Measurements from ENCODE around the gene FAF2.

FAF2 gene

GRCh38 chr5:176444742-176445141 is 3.4 kb upstream of the FAF2 start:
- H3K36me3 ChIP-seq (ENCODE audit: control insufficient read depth, insufficient read depth, low read length), result no peaks in the 10 kb centered on the region
- H3K9me3 ChIP-seq (ENCODE audit: control insufficient read depth, insufficient read depth, low read length), result no peaks in the 10 kb centered on the region
- peaks cover 6% of the 10 kb centered on the region for H3K4me1 ChIP-seq (ENCODE audit: control insufficient read depth, insufficient read depth, low read length)
- H3K9ac ChIP-seq (ENCODE audit: low read depth, low read length), result no peak overlapping the region
- no peaks in the 10 kb centered on the region for H3K27me3 ChIP-seq (ENCODE audit: control insufficient read depth, insufficient read depth, low read length)
- no peak overlapping the region for H3K4me3 ChIP-seq (ENCODE audit: low read depth, low read length)

GRCh38 chr5:176446028-176446665 is 2.0 kb upstream of the FAF2 start:
- Histone ChIP-seq H3K36me3 (ENCODE audit: control insufficient read depth, insufficient read depth, low read length) (no peaks in the 10 kb centered on the region), H3K4me3 (ENCODE audit: low read depth, low read length) (no peak overlapping the region), H3K9me3 (ENCODE audit: control insufficient read depth, insufficient read depth, low read length) (no peaks in the 10 kb centered on the region), H3K27me3 (ENCODE audit: control insufficient read depth, insufficient read depth, low read length) (no peaks in the 10 kb centered on the region), H3K9ac (ENCODE audit: low read depth, low read length) (no peak overlapping the region), H3K4me1 (ENCODE audit: control insufficient read depth, insufficient read depth, low read length) (peaks cover 6% of the 10 kb centered on the region)

GRCh38 chr5:176446884-176447590 is 1.1 kb upstream of the FAF2 start:
- H3K9ac ChIP-seq (ENCODE audit: low read depth, low read length), result peak overlapping the region; percentile 94
- H3K9me3 ChIP-seq (ENCODE audit: control insufficient read depth, insufficient read depth, low read length), result no peaks in the 10 kb centered on the region
- H3K27me3 ChIP-seq (ENCODE audit: control insufficient read depth, insufficient read depth, low read length), result no peaks in the 10 kb centered on the region
- peaks cover 5% of the 10 kb centered on the region for H3K4me1 ChIP-seq (ENCODE audit: control insufficient read depth, insufficient read depth, low read length)
- H3K36me3 ChIP-seq (ENCODE audit: control insufficient read depth, insufficient read depth, low read length), result no peaks in the 10 kb centered on the region
- H3K4me3 ChIP-seq (ENCODE audit: low read depth, low read length), result peak overlapping the region; percentile 94

GRCh38 chr5:176447591-176447977 is 601 bp upstream of the FAF2 start:
- Histone ChIP-seq H3K4me1 (ENCODE audit: control insufficient read depth, insufficient read depth, low read length) (peaks cover 3% of the 10 kb centered on the region), H3K27me3 (ENCODE audit: control insufficient read depth, insufficient read depth, low read length) (no peaks in the 10 kb centered on the region), H3K36me3 (ENCODE audit: control insufficient read depth, insufficient read depth, low read length) (no peaks in the 10 kb centered on the region), H3K9ac (ENCODE audit: low read depth, low read length) (peak overlapping the region; percentile 94), H3K4me3 (ENCODE audit: low read depth, low read length) (peak overlapping the region; percentile 94), H3K9me3 (ENCODE audit: control insufficient read depth, insufficient read depth, low read length) (no peaks in the 10 kb centered on the region)

GRCh38 chr5:176450077-176450476 is 1.9 kb downstream of the FAF2 start:
- no peak overlapping the region for H3K9ac ChIP-seq (ENCODE audit: low read depth, low read length)
- H3K9me3 ChIP-seq (ENCODE audit: control insufficient read depth, insufficient read depth, low read length), result no peaks in the 10 kb centered on the region
- H3K4me1 ChIP-seq (ENCODE audit: control insufficient read depth, insufficient read depth, low read length), result peaks cover 3% of the 10 kb centered on the region
- H3K4me3 ChIP-seq (ENCODE audit: low read depth, low read length), result no peak overlapping the region
- no peaks in the 10 kb centered on the region for H3K27me3 ChIP-seq (ENCODE audit: control insufficient read depth, insufficient read depth, low read length)
- no peaks in the 10 kb centered on the region for H3K36me3 ChIP-seq (ENCODE audit: control insufficient read depth, insufficient read depth, low read length)

- Histone ChIP-seq H3K36me3 (ENCODE audit: control insufficient read depth, insufficient read depth, low read length) (no peaks in the 10 kb centered on the region), H3K4me1 (ENCODE audit: control insufficient read depth, insufficient read depth, low read length) (no peaks in the 10 kb centered on the region), H3K27me3 (ENCODE audit: control insufficient read depth, insufficient read depth, low read length) (no peaks in the 10 kb centered on the region), H3K9ac (ENCODE audit: low read depth, low read length) (no peak overlapping the region), H3K9me3 (ENCODE audit: control insufficient read depth, insufficient read depth, low read length) (no peaks in the 10 kb centered on the region), H3K4me3 (ENCODE audit: low read depth, low read length) (no peak overlapping the region)
These were observed 6.7 kb downstream of the FAF2 start for GRCh38 chr5:176454724-176455394.

GRCh38 chr5:176458904-176459561 is 10.8 kb downstream of the FAF2 start:
- Histone ChIP-seq H3K9ac (ENCODE audit: low read depth, low read length) (no peak overlapping the region), H3K9me3 (ENCODE audit: control insufficient read depth, insufficient read depth, low read length) (no peaks in the 10 kb centered on the region), H3K4me3 (ENCODE audit: low read depth, low read length) (no peak overlapping the region), H3K36me3 (ENCODE audit: control insufficient read depth, insufficient read depth, low read length) (no peaks in the 10 kb centered on the region), H3K4me1 (ENCODE audit: control insufficient read depth, insufficient read depth, low read length) (no peaks in the 10 kb centered on the region), H3K27me3 (ENCODE audit: control insufficient read depth, insufficient read depth, low read length) (no peaks in the 10 kb centered on the region)

- Histone ChIP-seq H3K4me3 (ENCODE audit: low read depth, low read length) (no peak overlapping the region), H3K9me3 (ENCODE audit: control insufficient read depth, insufficient read depth, low read length) (no peaks in the 10 kb centered on the region), H3K27me3 (ENCODE audit: control insufficient read depth, insufficient read depth, low read length) (no peaks in the 10 kb centered on the region), H3K4me1 (ENCODE audit: control insufficient read depth, insufficient read depth, low read length) (no peaks in the 10 kb centered on the region), H3K9ac (ENCODE audit: low read depth, low read length) (no peak overlapping the region), H3K36me3 (ENCODE audit: control insufficient read depth, insufficient read depth, low read length) (no peaks in the 10 kb centered on the region)
These were observed 13.2 kb downstream of the FAF2 start for GRCh38 chr5:176461349-176461748.

- Histone ChIP-seq H3K4me1 (ENCODE audit: control insufficient read depth, insufficient read depth, low read length) (no peaks in the 10 kb centered on the region), H3K4me3 (ENCODE audit: low read depth, low read length) (no peak overlapping the region), H3K9me3 (ENCODE audit: control insufficient read depth, insufficient read depth, low read length) (no peaks in the 10 kb centered on the region), H3K9ac (ENCODE audit: low read depth, low read length) (no peak overlapping the region), H3K36me3 (ENCODE audit: control insufficient read depth, insufficient read depth, low read length) (no peaks in the 10 kb centered on the region), H3K27me3 (ENCODE audit: control insufficient read depth, insufficient read depth, low read length) (no peaks in the 10 kb centered on the region)
These were observed 15.1 kb downstream of the FAF2 start for GRCh38 chr5:176463113-176463764.

- no peaks in the 10 kb centered on the region for H3K27me3 ChIP-seq (ENCODE audit: control insufficient read depth, insufficient read depth, low read length)
These were observed 18.2 kb downstream of the FAF2 start for GRCh38 chr5:176466245-176466871.

GRCh38 chr5:176469296-176469695 is 21.1 kb downstream of the FAF2 start:
- Histone ChIP-seq H3K4me1 (ENCODE audit: control insufficient read depth, insufficient read depth, low read length) (no peaks in the 10 kb centered on the region), H3K27me3 (ENCODE audit: control insufficient read depth, insufficient read depth, low read length) (no peaks in the 10 kb centered on the region), H3K4me3 (ENCODE audit: low read depth, low read length) (no peak overlapping the region), H3K9me3 (ENCODE audit: control insufficient read depth, insufficient read depth, low read length) (no peaks in the 10 kb centered on the region), H3K9ac (ENCODE audit: low read depth, low read length) (no peak overlapping the region), H3K36me3 (ENCODE audit: control insufficient read depth, insufficient read depth, low read length) (no peaks in the 10 kb centered on the region)

More at GRCh38 chr5:176466245-176466871, 18.2 kb downstream of the FAF2 start:
- Histone ChIP-seq H3K4me3 (ENCODE audit: low read depth, low read length) (no peak overlapping the region), H3K36me3 (ENCODE audit: control insufficient read depth, insufficient read depth, low read length) (no peaks in the 10 kb centered on the region), H3K9me3 (ENCODE audit: control insufficient read depth, insufficient read depth, low read length) (no peaks in the 10 kb centered on the region), H3K4me1 (ENCODE audit: control insufficient read depth, insufficient read depth, low read length) (no peaks in the 10 kb centered on the region), H3K9ac (ENCODE audit: low read depth, low read length) (no peak overlapping the region)
